Nucleus accumbens (tissue), 56 donors: ENCODE results near the gene RPLP1.

Experiments used
- DNase-seq, 56 donors: peaks; one replicate each; lab custom pipeline; 2025; lab: John Stamatoyannopoulos, UW

The RPLP1 gene

DNA sequence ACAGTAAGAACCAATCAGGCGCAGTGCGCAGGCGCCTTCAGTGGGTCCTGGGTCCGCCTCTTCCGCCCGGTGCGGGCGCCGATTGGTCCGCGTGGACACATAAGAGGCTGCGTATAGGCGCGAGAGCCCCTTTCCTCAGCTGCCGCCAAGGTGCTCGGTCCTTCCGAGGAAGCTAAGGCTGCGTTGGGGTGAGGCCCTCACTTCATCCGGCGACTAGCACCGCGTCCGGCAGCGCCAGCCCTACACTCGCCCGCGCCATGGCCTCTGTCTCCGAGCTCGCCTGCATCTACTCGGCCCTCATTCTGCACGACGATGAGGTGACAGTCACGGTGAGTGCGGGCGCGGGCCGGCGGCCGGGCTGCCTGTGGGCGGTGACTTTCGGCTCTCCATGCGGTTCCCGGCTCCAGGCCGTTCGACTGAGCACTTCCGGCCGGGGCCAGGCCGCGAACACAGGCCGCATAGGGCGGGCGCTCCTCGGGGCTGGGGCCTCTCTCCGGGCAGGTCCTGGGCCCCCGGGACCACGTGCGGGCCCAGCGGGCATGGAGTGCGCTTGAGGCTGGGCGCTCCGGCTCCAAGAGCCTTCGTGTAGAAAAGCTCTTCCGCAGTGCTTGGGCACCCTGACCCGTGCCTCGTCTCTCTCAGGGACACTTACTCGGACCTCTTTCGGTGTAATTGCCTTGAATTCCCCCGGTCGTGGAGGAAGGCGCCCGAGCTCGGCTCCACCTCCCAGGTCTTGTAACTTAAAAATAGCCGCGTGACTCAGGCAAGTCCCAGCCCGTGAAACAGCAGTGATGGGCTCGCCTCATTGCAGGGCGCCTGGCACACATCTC, at the start of gene RPLP1:
RPLP1 (plus strand) TSS at position 127 of the 830 bp plus-strand sequence; CDS start at position 258, 131 bp downstream.
- DNase-seq = peak; percentile 60 to 98 (median 92)

- DNase-seq = no peak
Measured at GRCh38 chr15:69403594-69403993, 49.0 kb upstream of the RPLP1 start.

DNA sequence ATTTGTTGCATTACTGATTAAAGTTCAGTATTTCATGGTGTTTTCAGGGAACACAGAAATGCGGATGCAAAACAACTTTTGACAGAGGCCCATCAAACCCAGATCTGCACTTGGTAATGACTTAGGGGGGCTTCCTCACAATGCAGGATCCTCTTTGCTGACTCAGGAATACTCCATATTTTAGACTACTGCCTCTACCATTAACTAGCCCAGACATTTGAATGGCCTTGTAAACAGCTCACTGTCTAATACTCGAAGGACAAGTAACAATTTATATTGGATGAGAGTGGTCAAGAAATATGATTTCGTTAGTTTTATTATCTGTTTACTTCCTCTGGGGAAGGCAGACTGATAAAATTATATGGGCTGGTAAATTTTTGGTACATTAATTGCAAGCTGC, 47.5 kb upstream of the RPLP1 start:
- no peak for DNase-seq

DNA sequence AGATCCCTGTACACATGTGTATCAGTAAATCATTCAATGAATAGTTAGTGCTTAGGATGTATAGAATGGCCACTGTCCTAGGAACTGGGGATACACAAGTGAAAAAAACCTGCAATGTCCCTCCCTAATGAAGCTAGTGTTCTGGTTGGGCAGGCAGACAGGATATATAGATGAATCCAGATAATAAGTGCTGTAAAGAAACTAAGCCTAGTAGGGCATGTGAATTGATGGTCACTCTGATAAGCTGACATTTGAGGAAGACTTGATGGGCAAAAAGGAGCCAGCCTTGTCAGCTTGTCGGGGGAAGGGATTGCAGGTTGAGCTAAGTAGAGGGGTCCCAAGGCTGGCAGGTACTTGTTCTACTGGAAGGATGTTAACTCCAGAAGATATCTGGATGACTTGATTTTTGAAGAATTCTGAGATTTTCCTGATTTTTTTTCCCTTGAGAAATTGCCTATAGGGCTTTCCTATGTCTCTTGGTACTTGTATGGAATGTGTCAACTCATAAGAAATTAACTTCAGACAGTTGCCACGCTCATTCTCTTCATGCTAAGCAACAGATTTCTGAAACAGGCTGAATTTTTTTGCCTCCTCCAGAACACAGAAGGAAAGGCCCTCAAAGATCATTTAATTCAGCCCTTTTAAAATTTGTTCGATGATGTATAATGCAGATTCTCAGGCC, 44.8 kb upstream of the RPLP1 start:
- no peak for DNase-seq

GRCh38 chr15:69408841-69409240, 43.8 kb upstream of the RPLP1 start:
- DNase-seq = no peak

GRCh38 chr15:69410248-69410874, 42.3 kb upstream of the RPLP1 start:
- DNase-seq = peak in 13 of 56 donors; percentile 10 to 65 (median 32)

DNA sequence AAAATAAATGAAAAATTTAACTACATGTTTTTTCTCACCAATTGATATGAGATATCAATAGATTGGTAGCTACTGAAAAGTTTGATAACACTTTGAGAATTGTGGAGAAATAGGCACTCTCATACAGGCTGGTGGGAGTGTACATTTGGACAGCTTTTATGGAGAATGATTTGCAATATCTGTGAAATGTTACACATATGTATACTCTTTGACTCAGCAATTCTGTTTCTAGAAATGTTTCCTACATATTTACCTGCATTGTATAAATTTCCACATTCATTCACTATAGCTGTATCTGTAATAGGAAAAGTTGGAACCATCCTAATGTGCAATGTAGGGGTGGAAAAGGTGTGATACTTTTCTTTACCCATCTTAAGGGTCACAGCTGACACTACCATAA, 40.3 kb upstream of the RPLP1 start:
- DNase-seq = no peak

- DNase-seq = no peak
Measured at GRCh38 chr15:69412701-69413100, 39.9 kb upstream of the RPLP1 start.

GRCh38 chr15:69413822-69414700, 38.6 kb upstream of the RPLP1 start, which contains the start of gene KIF23:
TSS of gene KIF23 (plus strand) at chr15:69414349. CDS start at chr15:69414466, 117 bp downstream.
- DNase-seq = peak; percentile 11 to 92 (median 73)

GRCh38 chr15:69414701-69415167, 37.9 kb upstream of the RPLP1 start:
- DNase-seq = peak in 1 of 56 donors; percentile 42

DNA sequence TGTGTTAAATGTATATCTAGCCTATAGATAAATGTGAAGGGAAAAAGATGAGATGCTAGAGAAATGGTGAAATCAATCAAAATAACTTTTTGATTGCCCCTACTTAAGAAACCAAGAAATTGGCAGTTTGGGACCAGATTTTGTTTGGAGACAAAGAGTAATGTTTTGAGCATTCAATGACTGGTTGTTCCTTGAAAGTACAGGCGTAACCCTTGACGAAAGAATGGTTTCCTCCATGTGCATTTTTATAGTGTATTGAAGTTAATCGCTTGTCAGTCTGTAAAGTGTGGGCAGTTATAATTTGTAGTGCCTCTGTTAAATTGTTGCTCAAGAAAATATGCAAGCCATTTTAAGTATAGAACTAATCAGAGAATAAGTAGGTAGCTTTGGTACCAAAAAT, 37.2 kb upstream of the RPLP1 start:
- no peak for DNase-seq

- DNase-seq = no peak
Measured at GRCh38 chr15:69417581-69417980, 35.0 kb upstream of the RPLP1 start.

GRCh38 chr15:69421498-69421897, 31.1 kb upstream of the RPLP1 start:
- no peak for DNase-seq

- DNase-seq = no peak
Measured at GRCh38 chr15:69422336-69422895, 30.2 kb upstream of the RPLP1 start.

- no peak for DNase-seq
Measured at GRCh38 chr15:69424001-69424400, 28.6 kb upstream of the RPLP1 start.

DNA sequence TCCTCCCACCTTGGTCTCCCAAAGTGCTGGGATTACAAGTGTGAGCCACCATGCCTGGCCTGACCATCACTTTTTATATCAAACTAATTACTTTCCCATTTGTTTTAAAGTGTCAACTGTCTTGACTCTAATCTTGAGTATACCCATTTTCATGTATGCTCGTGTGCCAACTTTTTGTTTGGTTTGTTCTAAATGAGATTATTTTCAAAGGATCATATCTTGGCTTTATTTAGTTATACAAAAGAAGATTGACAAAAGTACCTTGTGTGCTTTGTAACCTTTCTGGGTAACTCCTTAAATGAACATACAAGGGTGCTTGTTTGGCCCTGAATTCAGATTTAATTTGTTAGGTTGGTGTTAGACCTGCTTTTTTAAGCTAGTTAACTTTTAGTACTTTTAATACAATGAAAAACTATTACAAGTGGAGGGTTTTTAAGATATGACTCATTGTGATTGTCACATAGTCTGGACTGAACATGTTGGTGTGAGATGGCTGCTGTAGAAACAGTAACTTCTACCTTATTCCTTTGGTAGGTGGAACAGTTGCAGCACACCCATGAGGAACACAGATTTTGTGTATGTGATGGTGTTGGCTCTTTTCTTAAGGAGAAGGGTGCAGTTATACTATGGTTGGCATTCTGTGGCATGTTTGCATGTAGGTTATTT, 27.7 kb upstream of the RPLP1 start:
- no peak for DNase-seq

- no peak for DNase-seq
Measured at GRCh38 chr15:69433831-69434230, 18.8 kb upstream of the RPLP1 start.

- DNase-seq = no peak
Measured at GRCh38 chr15:69434238-69434637, 18.4 kb upstream of the RPLP1 start.

DNA sequence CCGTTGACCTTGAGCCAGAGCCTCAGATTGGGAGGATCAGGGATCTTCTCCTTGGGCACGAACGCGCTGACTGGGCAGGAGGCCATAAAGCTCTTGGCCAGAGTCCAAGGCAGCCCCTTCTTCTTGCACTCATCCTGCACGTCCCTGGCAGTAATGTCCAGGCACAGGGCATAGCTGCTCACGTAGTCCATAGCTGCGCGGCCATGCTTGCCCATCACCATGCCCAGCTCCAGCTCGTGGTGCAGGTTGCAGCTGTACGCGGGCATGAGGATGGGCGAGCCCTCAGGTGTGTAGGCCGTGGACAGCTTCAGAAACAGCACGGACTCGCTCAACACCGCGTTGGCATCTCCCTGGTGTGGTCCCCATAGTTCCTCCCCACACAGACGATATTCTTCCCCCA, 17.9 kb upstream of the RPLP1 start:
- DNase-seq = no peak
